Left ventricle myocardium inferior (tissue), 1 donor: Measurements from ENCODE around the gene DNAH12. TPM values are rescaled to one million over a fixed set of nuclear protein-coding genes. Genes with fewer than 3 reads are reported as not detected.
"Not testable (repeated sequence)": the region's sequence is repeated elsewhere in the genome, so short reads cannot be mapped to it uniquely, and the experiment has no call there.

ENCODE experiments used
- DNase-seq: peaks from one replicate; pipeline ENCODE4 v3.0.0-alpha.2; 2020
- H3K27ac ChIP-seq: fragments of 200-600 bp; replicated peaks from 2 replicates; pipeline ENCODE4 v1.8.0; 2021
- H3K27me3 ChIP-seq: fragments of 200-600 bp; 2 replicates; pipeline ENCODE4 v1.8.0; 2021; ENCODE audit warnings: low read depth
- H3K36me3 ChIP-seq: fragments of 200-600 bp; 2 replicates; pipeline ENCODE4 v1.8.0; 2021
- H3K4me1 ChIP-seq: fragments of 200-600 bp; 2 replicates; pipeline ENCODE4 v1.8.0; 2021
- H3K4me3 ChIP-seq: fragments of 200-600 bp; 2 replicates; pipeline ENCODE4 v1.8.0; 2021; ENCODE audit warnings: mild to moderate bottlenecking, moderate library complexity
- H3K9me3 ChIP-seq: fragments of 200-600 bp; replicated peaks from 2 replicates; pipeline ENCODE4 v1.8.0; 2021
- CTCF ChIP-seq: fragments of 200-600 bp; IDR thresholded peaks from 2 replicates; pipeline ENCODE4 v1.8.0; 2021; ENCODE audit warnings: antibody characterized with exemption, mild to moderate bottlenecking, borderline replicate concordance
- intact Hi-C: fragments of 100-400 bp; cut with micrococcal nuclease; formaldehyde crosslinking; loops from one replicate; pipeline ENCODE4 v1.11.0; 2022
- total RNA-seq: library from RNA; stranded (reverse); fragmentation: NEBNext Ultra II Directional; extraction: Animal tissue kit (Norgen Biotek cat#: 25700); gene quantifications from one replicate; pipeline ENCODE4 v1.2.1, GENCODE V29; 2021
- donor health status: DM: no; HTN: yes; CAD: no; lungs with severe emphysema.

The DNAH12 gene
- total RNA-seq, 1 donor from 2014 or later = 0.16 TPM

GRCh38 chr3:57446318-57446841 is 97.8 kb downstream of the DNAH12 start:
- no peaks in the 10 kb centered on the region for H3K27me3 ChIP-seq
- no peaks in the 10 kb centered on the region for H3K36me3 ChIP-seq
- no peak overlapping the region for H3K27ac ChIP-seq
- intact Hi-C loops = no loop called here
- no peak overlapping the region for H3K4me3 ChIP-seq
- DNase-seq = no peak
- no peaks in the 10 kb centered on the region for H3K9me3 ChIP-seq
- H3K4me1 ChIP-seq = peaks cover 12% of the 10 kb centered on the region
- no peak for TF ChIP-seq CTCF

GRCh38 chr3:57444469-57444868 is 99.7 kb downstream of the DNAH12 start:
- H3K36me3 ChIP-seq = no peaks in the 10 kb centered on the region
- peaks cover 7% of the 10 kb centered on the region for H3K4me1 ChIP-seq
- TF ChIP-seq CTCF = no peak
- intact Hi-C loops = no loop called here
- no peak overlapping the region for H3K4me3 ChIP-seq
- H3K27me3 ChIP-seq = no peaks in the 10 kb centered on the region
- H3K9me3 ChIP-seq = peaks cover 10% of the 10 kb centered on the region
- DNase-seq = no peak
- no peak overlapping the region for H3K27ac ChIP-seq

- H3K27me3 ChIP-seq, H3K4me1 ChIP-seq, H3K27ac ChIP-seq, H3K4me3 ChIP-seq, intact Hi-C loops, DNase-seq, H3K36me3 ChIP-seq: not testable (repeated sequence)
- peaks cover 16% of the 10 kb centered on the region for H3K9me3 ChIP-seq
Observed at GRCh38 chr3:57440144-57440543, 104.0 kb downstream of the DNAH12 start.

GRCh38 chr3:57438460-57438859 is 105.7 kb downstream of the DNAH12 start:
- H3K4me1 ChIP-seq, H3K4me3 ChIP-seq, H3K27me3 ChIP-seq, H3K36me3 ChIP-seq, DNase-seq, intact Hi-C loops, H3K27ac ChIP-seq: not testable (repeated sequence)
- H3K9me3 ChIP-seq = peaks cover 16% of the 10 kb centered on the region

GRCh38 chr3:57436195-57436761 is 107.9 kb downstream of the DNAH12 start:
- intact Hi-C loops = no loop called here
- Histone ChIP-seq H3K4me1 (no peaks in the 10 kb centered on the region), H3K4me3 (no peak overlapping the region), H3K9me3 (peaks cover 16% of the 10 kb centered on the region), H3K36me3 (no peaks in the 10 kb centered on the region), H3K27me3 (no peaks in the 10 kb centered on the region), H3K27ac (no peak overlapping the region)
- no peak for DNase-seq
- no peak for TF ChIP-seq CTCF

GRCh38 chr3:57434041-57434440 is 110.1 kb downstream of the DNAH12 start:
- Histone ChIP-seq H3K27me3 (peaks cover 12% of the 10 kb centered on the region), H3K4me3 (no peak overlapping the region), H3K36me3 (no peaks in the 10 kb centered on the region), H3K4me1 (no peaks in the 10 kb centered on the region), H3K27ac (no peak overlapping the region), H3K9me3 (peaks cover 2% of the 10 kb centered on the region)
- intact Hi-C loops = no loop called here
- no peak for DNase-seq
- TF ChIP-seq CTCF = peak; percentile 51
